Upper lobe of right lung (tissue), 1 donor: Measurements from ENCODE around the gene SERPINB5. TPM values are rescaled to one million over a fixed set of nuclear protein-coding genes. Genes with fewer than 3 reads are reported as not detected.

Experiments
- ATAC-seq: fragments of 200-7000 bp; cut with Tn5 transposase; one replicate; pipeline ENCODE4 v1.9.1; 2020; ENCODE audit warnings: mild to moderate bottlenecking, moderate library complexity
- DNase-seq: peaks from one replicate; pipeline ENCODE4 v3.0.0-alpha.2; 2020
- H3K27ac ChIP-seq: fragments of 200-600 bp; one replicate; pipeline ENCODE4 v1.8.0; 2022
- H3K27me3 ChIP-seq: fragments of 200-600 bp; one replicate; pipeline ENCODE4 v1.8.0; 2022; ENCODE audit warnings: mild to moderate bottlenecking
- H3K36me3 ChIP-seq: fragments of 200-600 bp; one replicate; pipeline ENCODE4 v1.8.0; 2022
- H3K4me1 ChIP-seq: fragments of 200-600 bp; one replicate; pipeline ENCODE4 v1.8.0; 2022
- H3K4me3 ChIP-seq: fragments of 200-600 bp; one replicate; pipeline ENCODE4 v1.8.0; 2022; ENCODE audit warnings: mild to moderate bottlenecking
- H3K9me3 ChIP-seq: fragments of 200-600 bp; one replicate; pipeline ENCODE4 v1.8.0; 2022
- CTCF ChIP-seq: fragments of 200-600 bp; IDR thresholded peaks from one replicate; pipeline ENCODE4 v1.8.0; 2022; ENCODE audit warnings: antibody characterized with exemption
- intact Hi-C: fragments of 100-400 bp; cut with DNase I; formaldehyde crosslinking; loops from one replicate; pipeline ENCODE4 v1.11.0; 2022
- total RNA-seq: library from RNA; stranded (reverse); fragmentation: NEBNext Ultra II Directional; extraction: Animal tissue kit (Norgen Biotek cat#: 25700); gene quantifications from one replicate; pipeline ENCODE4 v1.2.1, GENCODE V29; 2021
- donor health status: DM: no; HTN: yes; CAD: no; lungs with severe emphysema.

SERPINB5 gene
- total RNA-seq, 1 donor from 2014 or later = 0.55 TPM

- no peak for DNase-seq
- H3K27ac ChIP-seq = peak overlapping the region; percentile 0
- ATAC-seq = peak; percentile 97
Observed at GRCh38 chr18:63553081-63553480, 76.3 kb downstream of the SERPINB5 start.

More at GRCh38 chr18:63553081-63553480, 76.3 kb downstream of the SERPINB5 start:
- Histone ChIP-seq H3K9me3 (no peaks in the 10 kb centered on the region), H3K4me3 (no peak overlapping the region), H3K27me3 (no peaks in the 10 kb centered on the region), H3K36me3 (no peaks in the 10 kb centered on the region), H3K4me1 (peaks cover 15% of the 10 kb centered on the region)
- intact Hi-C loops = no loop called here
- TF ChIP-seq CTCF = no peak

Other genes with a start within 250 kb of the SERPINB5 start
- 17.3 TPM for gene BCL2, start 157.2 kb upstream of the SERPINB5 start, total RNA-seq
- gene KDSR, start 109.8 kb upstream of the SERPINB5 start, total RNA-seq = 77.5 TPM
- gene VPS4B, start 54.5 kb upstream of the SERPINB5 start, total RNA-seq = 58.7 TPM
- not detected for gene SERPINB12, start 65.4 kb downstream of the SERPINB5 start, total RNA-seq
- gene SERPINB13, start 110.4 kb downstream of the SERPINB5 start, total RNA-seq = not detected
- gene SERPINB4, start 167.3 kb downstream of the SERPINB5 start, total RNA-seq = not detected
- gene SERPINB3, start 184.9 kb downstream of the SERPINB5 start, total RNA-seq = not detected
- not detected for gene SERPINB11, start 226.0 kb downstream of the SERPINB5 start, total RNA-seq